Naive thymus-derived CD4-positive, alpha-beta T cell (primary cell): Measurements from ENCODE around the gene SMARCA2. TPM values are rescaled to one million over a fixed set of nuclear protein-coding genes. Genes with fewer than 3 reads are reported as not detected.

Source experiments
- ATAC-seq: fragments of 150-1000 bp; cut with Tn5 transposase; 2 replicates; pipeline ENCODE4 v1.10.0; 2021; ENCODE audit warnings: mild to moderate bottlenecking, moderate library complexity
- CTCF ChIA-PET: fragments of 350-600 bp; sonication (Branson Sonifier 250); formaldehyde crosslinking; loops from one replicate; lab custom pipeline; 2021; ENCODE audit warnings: antibody characterized with exemption; lab: Charles Lee
- POLR2A ChIA-PET: fragments of 350-600 bp; sonication (Branson Sonifier 250); formaldehyde crosslinking; loops from one replicate; lab custom pipeline; 2021; ENCODE audit warnings: antibody characterized with exemption, inconsistent platforms; lab: Charles Lee
- DNase-seq, 9 donors: peaks; one replicate each; pipeline versions ENCODE4 v3.0.0 to v3.0.0-alpha.2; 2020 to 2022; ENCODE audit warnings: mixed read lengths in 1 of 9
- H3K27ac ChIP-seq: one replicate; pipeline ENCODE4 v1.7.0; 2013; ENCODE audit warnings: mild to moderate bottlenecking, low read depth, low read length, moderate library complexity
- H3K27me3 ChIP-seq, 2 donors: one replicate each; pipeline ENCODE4 v1.7.0; 2013; ENCODE audit warnings: low read length in 2 of 2, mild to moderate bottlenecking in 2 of 2, moderate library complexity in 2 of 2; ENCODE audit not compliant: control insufficient read depth in 2 of 2, insufficient read depth in 2 of 2
- H3K36me3 ChIP-seq, 3 experiments: 1 replicate in 2 of 3; 2 replicates in 1 of 3; pipeline ENCODE4 v1.7.0; 2013; ENCODE audit warnings: low read length in 3 of 3, mild to moderate bottlenecking in 3 of 3, moderate library complexity in 1 of 3; ENCODE audit not compliant: insufficient read depth in 3 of 3, control insufficient read depth in 2 of 3
- H3K4me1 ChIP-seq, 2 donors: one replicate each; pipeline ENCODE4 v1.7.0; 2013; ENCODE audit warnings: low read length in 2 of 2, mild to moderate bottlenecking in 2 of 2, moderate library complexity in 1 of 2; ENCODE audit not compliant: control insufficient read depth in 2 of 2, insufficient read depth in 2 of 2
- H3K4me3 ChIP-seq: 2 replicates; pipeline ENCODE4 v1.7.0; 2013; ENCODE audit warnings: mild to moderate bottlenecking, low read length
- H3K9me3 ChIP-seq, 3 experiments: 1 replicate in 2 of 3; 2 replicates in 1 of 3; pipeline ENCODE4 v1.7.0; 2013; ENCODE audit warnings: low read length in 3 of 3; ENCODE audit not compliant: control insufficient read depth in 2 of 3
- H3K27ac Mint-ChIP-seq, 9 donors: one replicate each; pipeline ENCODE4 v1.8.0; 2020 to 2022; ENCODE audit warnings: mixed read lengths in 9 of 9, mild to moderate bottlenecking in 8 of 9, moderate library complexity in 5 of 9, inconsistent platforms in 2 of 9
- H3K27me3 Mint-ChIP-seq, 5 donors: one replicate each; pipeline ENCODE4 v1.8.0; 2021 to 2022; ENCODE audit warnings: mixed read lengths in 5 of 5, mild to moderate bottlenecking in 1 of 5
- H3K36me3 Mint-ChIP-seq, 5 donors: one replicate each; pipeline ENCODE4 v1.8.0; 2020 to 2022; ENCODE audit warnings: mixed read lengths in 5 of 5, mild to moderate bottlenecking in 3 of 5, inconsistent platforms in 1 of 5
- H3K4me1 Mint-ChIP-seq, 7 donors: one replicate each; pipeline ENCODE4 v1.8.0; 2020 to 2022; ENCODE audit warnings: mixed read lengths in 7 of 7, mild to moderate bottlenecking in 3 of 7, inconsistent platforms in 1 of 7
- H3K4me3 Mint-ChIP-seq, 10 donors: one replicate each; pipeline ENCODE4 v1.8.0; 2020 to 2022; ENCODE audit warnings: mild to moderate bottlenecking in 10 of 10, mixed read lengths in 10 of 10, moderate library complexity in 6 of 10, inconsistent platforms in 2 of 10
- H3K9me3 Mint-ChIP-seq, 11 donors: one replicate each; pipeline ENCODE4 v1.8.0; 2020 to 2022; ENCODE audit warnings: mixed read lengths in 11 of 11, mild to moderate bottlenecking in 4 of 11, inconsistent platforms in 1 of 11, moderate library complexity in 1 of 11
- intact Hi-C, 2 donors: fragments of 100-400 bp; cut with micrococcal nuclease; formaldehyde crosslinking; loops; one replicate each; pipeline ENCODE4 v1.15.1; 2023
- polyA plus RNA-seq, 2 donors: library from polyadenylated mRNA; unstranded; fragments of 300-500 nt; fragmentation: Illumina TruSeq; gene quantifications; one replicate each; pipeline ENCODE4 v1.2.3, GENCODE V29; 2021
- total RNA-seq, 6 experiments: library from RNA in 5 of 6; stranded (reverse) in 5 of 6; gene quantifications; 1 replicate in 5 of 6; 2 replicates in 1 of 6; pipeline ENCODE4 v1.2.3 and lab custom pipeline; 2021 to 2026

The SMARCA2 gene
- total and polyA plus RNA-seq, 7 experiments from 2014 or later, result 37.1 to 294 (median 256) TPM

DNA sequence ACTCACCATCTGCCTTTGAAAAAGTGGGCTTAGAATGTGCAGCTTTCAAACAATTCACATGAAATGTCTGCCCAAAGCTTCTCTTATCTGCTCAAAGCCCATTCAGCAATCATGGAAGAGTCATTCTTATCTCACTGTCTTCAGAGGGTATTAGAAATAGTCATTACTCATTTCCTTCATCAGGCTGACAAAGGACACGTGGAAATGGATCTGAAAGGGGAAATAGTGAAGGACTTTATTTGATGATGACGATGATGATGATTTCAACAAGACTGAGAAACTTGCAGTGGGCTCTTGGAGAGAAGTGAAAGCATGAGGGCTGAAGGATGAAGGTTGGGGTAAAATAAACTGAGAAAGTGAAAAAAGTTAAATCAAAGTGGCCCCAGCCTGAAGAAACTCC is 194.3 kb downstream of the SMARCA2 start:
- Mint-ChIP-seq H3K4me3 (no peak overlapping the region), H3K27me3 (no peaks in the 10 kb centered on the region), H3K4me1 (no peaks in the 10 kb centered on the region), H3K36me3 (peaks cover 0 to 11% (median 0%) of the 10 kb centered on the region in 5 donors), H3K27ac (peak overlapping the region in 1 of 9 donors; percentile 30), H3K9me3 (peaks cover 0 to 5% (median 0%) of the 10 kb centered on the region in 11 donors)
- ChIA-PET CTCF (interaction anchor here (0.6 kb wide), 1 partner anchor 100 kb away, joined by 3 read pairs; no protein-coding TSS in a partner anchor), POLR2A (interaction anchor here (0.6 kb wide), 1 partner anchor 51 kb away, joined by 3 read pairs; no protein-coding TSS in a partner anchor)
- no peaks in the 10 kb centered on the region for H3K9me3 ChIP-seq
- H3K4me1 ChIP-seq, result no peaks in the 10 kb centered on the region
- H3K27me3 ChIP-seq, result no peaks in the 10 kb centered on the region
- intact Hi-C loops, result no loop called here
- no peak overlapping the region for H3K4me3 ChIP-seq
- ATAC-seq (peak; percentile 66), DNase-seq (no peak)
- no peak overlapping the region for H3K27ac ChIP-seq
- H3K36me3 ChIP-seq, result no peaks in the 10 kb centered on the region

DNA sequence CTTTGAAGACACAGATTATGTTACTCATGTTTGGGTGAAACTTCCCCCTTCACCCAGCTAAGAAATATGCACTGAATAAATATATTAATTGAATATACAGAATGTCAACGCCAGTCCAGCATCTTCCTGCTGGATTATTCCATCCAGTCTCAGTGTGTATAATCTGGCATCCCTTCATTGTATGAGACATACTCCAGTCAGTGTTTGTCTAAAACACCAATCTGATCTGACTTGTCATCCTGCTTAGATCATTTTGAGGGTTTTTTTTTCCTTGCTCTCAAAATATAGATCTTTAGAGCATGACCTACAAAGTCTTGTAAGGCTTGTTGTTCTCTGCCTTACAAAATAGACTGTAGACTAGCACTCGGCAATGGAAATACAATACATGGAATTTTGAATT is 195.1 kb downstream of the SMARCA2 start:
- intact Hi-C loops, result no loop called here
- no peaks in the 10 kb centered on the region for H3K27me3 Mint-ChIP-seq
- DNase-seq (no peak), ATAC-seq (no peak)
- POLR2A ChIA-PET, result interaction anchor here (0.6 kb wide), 1 partner anchor 52 kb away, joined by 3 read pairs; no protein-coding TSS in a partner anchor
- no peak overlapping the region for H3K27ac Mint-ChIP-seq
- H3K4me3 Mint-ChIP-seq, result no peak overlapping the region
- Histone ChIP-seq H3K27me3 (no peaks in the 10 kb centered on the region), H3K9me3 (no peaks in the 10 kb centered on the region), H3K4me3 (no peak overlapping the region), H3K27ac (no peak overlapping the region), H3K36me3 (no peaks in the 10 kb centered on the region), H3K4me1 (no peaks in the 10 kb centered on the region)
- CTCF ChIA-PET, result interaction anchor here (0.6 kb wide), 1 partner anchor 101 kb away, joined by 3 read pairs; no protein-coding TSS in a partner anchor
- H3K9me3 Mint-ChIP-seq, result peaks cover 0 to 5% (median 0%) of the 10 kb centered on the region in 11 donors
- H3K4me1 Mint-ChIP-seq, result no peaks in the 10 kb centered on the region
- H3K36me3 Mint-ChIP-seq, result peaks cover 0 to 11% (median 0%) of the 10 kb centered on the region in 5 donors

DNA sequence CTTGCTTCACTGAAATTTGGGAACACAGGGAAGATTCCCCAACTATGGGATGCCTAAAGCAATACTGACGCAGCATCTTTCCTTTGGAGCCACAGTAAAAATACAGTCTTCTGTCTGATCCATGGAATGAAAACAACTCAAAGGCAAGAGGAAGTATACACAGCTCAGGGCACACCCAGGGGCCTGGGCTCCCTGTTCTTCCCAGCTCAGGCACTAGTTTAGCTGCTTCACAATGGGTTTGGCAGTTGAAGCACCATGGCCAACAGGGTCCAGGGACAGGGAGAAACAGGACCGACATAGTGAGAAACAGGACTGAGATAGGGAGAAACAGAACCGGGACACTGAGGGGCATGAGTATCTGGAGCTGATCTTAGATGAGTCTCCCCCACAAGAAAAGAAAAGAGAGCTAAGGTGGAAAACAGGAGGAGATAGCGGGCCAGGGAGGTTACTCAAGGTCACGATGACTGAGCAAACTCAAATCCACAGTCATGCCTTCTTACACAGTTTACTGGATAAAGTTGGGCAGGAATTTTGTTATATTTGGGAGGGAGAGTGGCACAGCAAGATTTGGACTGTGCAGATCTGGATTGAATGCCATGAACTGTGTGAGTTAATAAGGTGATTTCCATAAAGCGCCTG is 198.8 kb downstream of the SMARCA2 start:
- Histone ChIP-seq H3K36me3 (no peaks in the 10 kb centered on the region), H3K27me3 (no peaks in the 10 kb centered on the region), H3K4me3 (no peak overlapping the region), H3K27ac (no peak overlapping the region), H3K4me1 (no peaks in the 10 kb centered on the region), H3K9me3 (no peaks in the 10 kb centered on the region)
- Mint-ChIP-seq H3K4me3 (no peak overlapping the region), H3K4me1 (no peaks in the 10 kb centered on the region), H3K9me3 (peaks cover 0 to 5% (median 0%) of the 10 kb centered on the region in 11 donors), H3K27me3 (no peaks in the 10 kb centered on the region), H3K36me3 (peaks cover 0 to 3% (median under 1%) of the 10 kb centered on the region in 5 donors), H3K27ac (peak overlapping the region in 1 of 9 donors; percentile 36)
- ChIA-PET CTCF (no interaction called here), POLR2A (no interaction called here)
- ATAC-seq (no peak), DNase-seq (no peak)
- intact Hi-C loops, result no loop called here

DNA sequence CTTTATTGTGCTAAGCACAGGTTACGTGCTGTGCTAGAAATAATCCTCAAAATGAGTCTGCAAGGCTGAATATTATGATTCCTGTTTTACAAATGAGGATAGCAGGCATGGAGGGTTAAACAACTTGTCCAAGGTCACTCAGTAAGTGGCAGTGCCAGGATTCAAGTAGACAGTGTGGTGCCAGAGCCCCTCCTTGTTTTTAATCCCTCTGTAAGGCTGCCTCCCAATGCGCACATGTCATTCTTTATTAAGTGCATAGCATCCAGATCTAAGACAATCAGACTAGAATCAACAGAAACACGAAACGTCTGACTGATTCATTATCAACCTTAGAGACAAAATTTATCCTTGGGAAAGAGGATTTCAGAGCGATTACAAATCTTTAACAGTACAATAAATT is 199.6 kb downstream of the SMARCA2 start:
- Mint-ChIP-seq H3K27me3 (no peaks in the 10 kb centered on the region), H3K36me3 (peaks cover 0 to 7% (median 3%) of the 10 kb centered on the region in 5 donors), H3K27ac (no peak overlapping the region), H3K4me1 (no peaks in the 10 kb centered on the region), H3K9me3 (peaks cover 0 to 3% (median 0%) of the 10 kb centered on the region in 11 donors), H3K4me3 (no peak overlapping the region)
- Histone ChIP-seq H3K27ac (no peak overlapping the region), H3K27me3 (no peaks in the 10 kb centered on the region), H3K36me3 (no peaks in the 10 kb centered on the region), H3K4me3 (no peak overlapping the region), H3K4me1 (no peaks in the 10 kb centered on the region), H3K9me3 (no peaks in the 10 kb centered on the region)
- intact Hi-C loops, result no loop called here
- ATAC-seq, result no peak
- DNase-seq, result no peak
- POLR2A ChIA-PET, result no interaction called here
- CTCF ChIA-PET, result no interaction called here

DNA sequence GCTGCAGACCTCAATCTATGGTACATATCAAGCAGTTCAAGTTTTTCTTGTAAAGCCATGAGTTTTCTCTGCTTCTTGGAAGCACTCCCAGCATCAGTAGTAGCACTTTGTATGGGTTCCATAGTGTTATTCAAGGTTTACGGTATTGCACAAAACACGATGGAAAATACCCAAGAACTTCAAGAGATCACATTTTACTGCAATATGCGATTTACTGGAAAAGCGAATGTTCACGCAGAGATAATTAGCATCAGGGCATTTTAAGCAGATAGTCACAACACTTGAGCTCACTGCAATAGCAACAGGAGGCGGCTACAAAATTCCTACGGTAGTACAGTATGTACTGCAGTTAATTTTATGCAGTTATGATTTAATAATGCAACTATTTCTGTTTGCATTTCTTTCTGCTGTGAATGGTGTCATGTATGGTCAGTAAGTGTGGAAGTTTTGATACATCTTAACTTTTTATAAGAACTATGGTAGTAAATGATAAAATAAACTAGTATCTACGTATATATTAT is 200.8 kb downstream of the SMARCA2 start:
- DNase-seq (no peak), ATAC-seq (no peak)
- Histone ChIP-seq H3K36me3 (no peaks in the 10 kb centered on the region), H3K4me1 (no peaks in the 10 kb centered on the region), H3K27me3 (no peaks in the 10 kb centered on the region), H3K9me3 (no peaks in the 10 kb centered on the region), H3K27ac (no peak overlapping the region), H3K4me3 (no peak overlapping the region)
- peaks cover 0 to 6% (median 0%) of the 10 kb centered on the region in 11 donors for H3K9me3 Mint-ChIP-seq
- intact Hi-C loops, result no loop called here
- peaks cover 0 to 14% (median 3%) of the 10 kb centered on the region in 5 donors for H3K36me3 Mint-ChIP-seq
- no peak overlapping the region for H3K4me3 Mint-ChIP-seq
- H3K27me3 Mint-ChIP-seq, result no peaks in the 10 kb centered on the region
- ChIA-PET CTCF (no interaction called here), POLR2A (no interaction called here)
- H3K4me1 Mint-ChIP-seq, result no peaks in the 10 kb centered on the region
- no peak overlapping the region for H3K27ac Mint-ChIP-seq

DNA sequence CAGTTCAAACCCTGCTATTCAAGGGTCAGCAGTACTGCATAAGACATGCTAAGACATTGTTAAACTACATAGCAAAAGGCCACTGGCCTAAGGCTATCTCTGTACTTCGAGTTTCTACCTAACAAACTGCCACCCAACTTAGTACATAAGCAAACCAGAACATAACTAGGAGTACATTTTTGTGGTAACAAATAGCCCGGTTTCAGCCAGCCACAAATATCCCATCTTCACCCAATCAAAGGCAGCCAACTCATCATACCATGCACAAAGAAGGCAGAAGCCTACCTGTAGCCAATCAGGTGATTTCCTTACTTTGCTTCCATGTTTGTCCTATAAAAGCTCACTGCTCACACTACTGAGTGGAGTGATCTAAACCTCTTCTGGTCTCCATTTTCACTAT is 201.4 kb downstream of the SMARCA2 start:
- H3K4me1 Mint-ChIP-seq, result no peaks in the 10 kb centered on the region

More for the DNA sequence above, 201.4 kb downstream of the SMARCA2 start:
- no peak overlapping the region for H3K27ac ChIP-seq
- no peaks in the 10 kb centered on the region for H3K9me3 ChIP-seq
- intact Hi-C loops, result no loop called here
- DNase-seq, result no peak
- H3K36me3 ChIP-seq, result no peaks in the 10 kb centered on the region
- Mint-ChIP-seq H3K36me3 (peaks cover 0 to 13% (median 3%) of the 10 kb centered on the region in 5 donors), H3K9me3 (peaks cover 0 to 9% (median 2%) of the 10 kb centered on the region in 11 donors), H3K27me3 (no peaks in the 10 kb centered on the region), H3K27ac (no peak overlapping the region), H3K4me3 (no peak overlapping the region)
- ChIA-PET CTCF (no interaction called here), POLR2A (no interaction called here)
- H3K4me3 ChIP-seq, result no peak overlapping the region
- no peaks in the 10 kb centered on the region for H3K4me1 ChIP-seq
- ATAC-seq, result no peak
- H3K27me3 ChIP-seq, result no peaks in the 10 kb centered on the region
